Duodenal mucosa (tissue), 2 donors: Measurements from ENCODE around the gene SLC6A8.
"Not testable (repeated sequence)": the region's sequence is repeated elsewhere in the genome, so short reads cannot be mapped to it uniquely, and the experiment has no call there.

Experiments used
- H3K27ac ChIP-seq: one replicate; pipeline ENCODE4 v1.7.0; 2013; ENCODE audit warnings: low read depth, low read length
- H3K27me3 ChIP-seq, 2 donors: one replicate each; pipeline ENCODE4 v1.7.0; 2013; ENCODE audit warnings: low read length in 2 of 2, control low read depth in 1 of 2; ENCODE audit not compliant: insufficient read depth in 2 of 2, control insufficient read depth in 1 of 2
- H3K36me3 ChIP-seq, 2 donors: one replicate each; pipeline ENCODE4 v1.7.0; 2013; ENCODE audit warnings: low read length in 2 of 2, control low read depth in 1 of 2; ENCODE audit not compliant: insufficient read depth in 2 of 2, control insufficient read depth in 1 of 2
- H3K4me1 ChIP-seq, 2 donors: one replicate each; pipeline ENCODE4 v1.7.0; 2013; ENCODE audit warnings: low read length in 2 of 2, control low read depth in 1 of 2; ENCODE audit not compliant: insufficient read depth in 2 of 2, control insufficient read depth in 1 of 2
- H3K4me3 ChIP-seq, 2 donors: one replicate each; pipeline ENCODE4 v1.7.0; 2013; ENCODE audit warnings: low read length in 2 of 2, low read depth in 1 of 2
- H3K9ac ChIP-seq, 2 donors: one replicate each; pipeline ENCODE4 v1.7.0; 2013; ENCODE audit warnings: low read length in 2 of 2, low read depth in 1 of 2
- H3K9me3 ChIP-seq, 2 donors: one replicate each; pipeline ENCODE4 v1.7.0; 2013; ENCODE audit warnings: low read length in 2 of 2, control low read depth in 1 of 2; ENCODE audit not compliant: control insufficient read depth in 1 of 2

Gene SLC6A8

GRCh38 chrX:153673428-153674218 lies 14.1 kb upstream of the SLC6A8 start, which contains the start of gene PNCK:
PNCK (minus strand) TSS chrX:153673813; CDS start chrX:153673076, 737 bp downstream.
- no peaks in the 10 kb centered on the region for H3K36me3 ChIP-seq
- H3K9me3 ChIP-seq: no peaks in the 10 kb centered on the region
- peaks cover 10 to 14% of the 10 kb centered on the region in 2 donors for H3K27me3 ChIP-seq
- H3K4me3 ChIP-seq: no peak within 1 kb of the TSS
- no peak within 1 kb of the TSS for H3K27ac ChIP-seq
- H3K4me1 ChIP-seq: no peaks in the 10 kb centered on the region
- no peak within 1 kb of the TSS for H3K9ac ChIP-seq

- Histone ChIP-seq H3K4me1 (no peaks in the 10 kb centered on the region), H3K9me3 (no peaks in the 10 kb centered on the region), H3K9ac (no peak overlapping the region), H3K27ac (no peak overlapping the region), H3K36me3 (no peaks in the 10 kb centered on the region), H3K4me3 (no peak overlapping the region), H3K27me3 (peaks cover 10 to 14% of the 10 kb centered on the region in 2 donors)
Measured at GRCh38 chrX:153674219-153674851, 13.4 kb upstream of the SLC6A8 start.

- no peaks in the 10 kb centered on the region for H3K36me3 ChIP-seq
- no peaks in the 10 kb centered on the region for H3K9me3 ChIP-seq
- no peaks in the 10 kb centered on the region for H3K4me1 ChIP-seq
- no peak overlapping the region for H3K27ac ChIP-seq
- H3K4me3 ChIP-seq: no peak overlapping the region
- H3K9ac ChIP-seq: no peak overlapping the region
- no peaks in the 10 kb centered on the region for H3K27me3 ChIP-seq
Measured at GRCh38 chrX:153681175-153681574, 6.6 kb upstream of the SLC6A8 start.

- not testable (repeated sequence) for H3K27ac ChIP-seq, H3K4me3 ChIP-seq, H3K9me3 ChIP-seq, H3K9ac ChIP-seq, H3K4me1 ChIP-seq, H3K27me3 ChIP-seq, H3K36me3 ChIP-seq
Measured at GRCh38 chrX:153683486-153683885, 4.2 kb upstream of the SLC6A8 start.

GRCh38 chrX:153684467-153685155 lies 3.1 kb upstream of the SLC6A8 start:
- H3K4me3 ChIP-seq: no peak overlapping the region
- H3K36me3 ChIP-seq: no peaks in the 10 kb centered on the region
- H3K9me3 ChIP-seq: no peaks in the 10 kb centered on the region
- no peak overlapping the region for H3K9ac ChIP-seq
- no peaks in the 10 kb centered on the region for H3K4me1 ChIP-seq
- H3K27me3 ChIP-seq: no peaks in the 10 kb centered on the region
- no peak overlapping the region for H3K27ac ChIP-seq

- H3K4me3 ChIP-seq: no peak overlapping the region
- no peaks in the 10 kb centered on the region for H3K36me3 ChIP-seq
- H3K27me3 ChIP-seq: no peaks in the 10 kb centered on the region
- H3K9ac ChIP-seq: no peak overlapping the region
- no peaks in the 10 kb centered on the region for H3K9me3 ChIP-seq
- H3K4me1 ChIP-seq: peaks cover 0 to 4% of the 10 kb centered on the region in 2 donors
- H3K27ac ChIP-seq: no peak overlapping the region
Measured at GRCh38 chrX:153685156-153685536, 2.6 kb upstream of the SLC6A8 start.

GRCh38 chrX:153685751-153686696 lies 1.7 kb upstream of the SLC6A8 start:
- no peak overlapping the region for H3K27ac ChIP-seq
- no peak overlapping the region for H3K9ac ChIP-seq
- no peaks in the 10 kb centered on the region for H3K36me3 ChIP-seq
- H3K4me3 ChIP-seq: no peak overlapping the region
- peaks cover 0 to 4% of the 10 kb centered on the region in 2 donors for H3K4me1 ChIP-seq
- no peaks in the 10 kb centered on the region for H3K9me3 ChIP-seq
- H3K27me3 ChIP-seq: no peaks in the 10 kb centered on the region

GRCh38 chrX:153686711-153687110 lies 1.0 kb upstream of the SLC6A8 start:
- Histone ChIP-seq H3K9ac (no peak overlapping the region), H3K27ac (no peak overlapping the region), H3K27me3 (no peaks in the 10 kb centered on the region)

GRCh38 chrX:153688071-153688470 lies 345 bp downstream of the SLC6A8 start:
- Histone ChIP-seq H3K36me3 (no peaks in the 10 kb centered on the region), H3K4me1 (peaks cover 0 to 4% of the 10 kb centered on the region in 2 donors), H3K27me3 (no peaks in the 10 kb centered on the region), H3K4me3 (no peak overlapping the region), H3K27ac (no peak overlapping the region), H3K9ac (no peak overlapping the region), H3K9me3 (no peaks in the 10 kb centered on the region)

More at GRCh38 chrX:153686711-153687110, 1.0 kb upstream of the SLC6A8 start:
- H3K9me3 ChIP-seq: no peaks in the 10 kb centered on the region
- H3K36me3 ChIP-seq: no peaks in the 10 kb centered on the region
- no peak overlapping the region for H3K4me3 ChIP-seq
- peaks cover 0 to 4% of the 10 kb centered on the region in 2 donors for H3K4me1 ChIP-seq
